HepG2 (cell line): ENCODE measurements around the gene GPR4. TPM values are rescaled to one million over a fixed set of nuclear protein-coding genes. Genes with fewer than 3 reads are reported as not detected.
A peak's percentile ranks its signal among the peaks of the same experiment; 100 is the strongest.

Source experiments
- AFF4 ChIP-seq: sonication (generic); formaldehyde crosslinking; IDR thresholded peaks from 2 replicates; pipeline ENCODE4 v1.4.0; 2020; ENCODE audit warnings: missing genetic modification reagents
- ARHGAP35 ChIP-seq: sonication (generic); formaldehyde crosslinking; IDR thresholded peaks from 2 replicates; pipeline ENCODE4 v1.9.0; 2022; ENCODE audit warnings: mild to moderate bottlenecking, inconsistent platforms, moderate library complexity, missing genetic modification reagents, borderline replicate concordance
- ATF4 ChIP-seq, 2 experiments: fragments of 450-650 bp in 1 of 2; sonication (generic) in 1 of 2; formaldehyde crosslinking; IDR thresholded peaks; 2 replicates each; pipeline versions ENCODE4 v1.5.0 to v1.8.0; 2020 to 2022; ENCODE audit warnings: mild to moderate bottlenecking in 1 of 2, missing genetic modification reagents in 1 of 2
- ATF7-NPFF ChIP-seq: sonication (generic); formaldehyde crosslinking; IDR thresholded peaks from 2 replicates; pipeline ENCODE4 v1.8.1; 2023; ENCODE audit warnings: mild to moderate bottlenecking, low read depth, missing genetic modification reagents, moderate library complexity
- DBP ChIP-seq: sonication (generic); formaldehyde crosslinking; IDR thresholded peaks from 2 replicates; pipeline ENCODE4 v1.4.0; 2020; ENCODE audit warnings: missing genetic modification reagents; ENCODE audit errors: not compliant biosample characterization
- HIVEP1 ChIP-seq: sonication (generic); formaldehyde crosslinking; IDR thresholded peaks from 2 replicates; pipeline ENCODE4 v1.4.0; 2020; ENCODE audit warnings: mild to moderate bottlenecking, missing genetic modification reagents
- MAZ ChIP-seq, 2 experiments: sonication (generic) in 1 of 2; formaldehyde crosslinking in 1 of 2; IDR thresholded peaks; 2 replicates each; pipeline versions ENCODE4 v1.5.0 to v1.6.1; 2012 to 2020; ENCODE audit warnings: low read depth in 2 of 2, mild to moderate bottlenecking in 2 of 2, borderline replicate concordance in 1 of 2, improper control_type of control experiment in 1 of 2, low read length in 1 of 2, missing genetic modification reagents in 1 of 2, moderate library complexity in 1 of 2
- MIXL1 ChIP-seq: IDR thresholded peaks from 2 replicates; pipeline ENCODE4 v1.6.1; 2016
- NCOR1 ChIP-seq: fragments of 200-600 bp; sonication (generic); IDR thresholded peaks from 2 replicates; pipeline ENCODE4 v1.7.0; 2017; ENCODE audit warnings: antibody characterized with exemption, low read length, borderline replicate concordance
- SETDB1 ChIP-seq: sonication (generic); formaldehyde crosslinking; IDR thresholded peaks from 2 replicates; pipeline ENCODE4 v1.5.1; 2020; ENCODE audit warnings: missing genetic modification reagents, mild to moderate bottlenecking, borderline replicate concordance
- ZFX ChIP-seq: sonication (generic); formaldehyde crosslinking; IDR thresholded peaks from 2 replicates; pipeline ENCODE4 v1.4.0; 2020; ENCODE audit warnings: mild to moderate bottlenecking, low read depth, missing genetic modification reagents, moderate library complexity
- ZGPAT ChIP-seq: IDR thresholded peaks from 2 replicates; pipeline ENCODE4 v1.6.1; 2016; ENCODE audit warnings: mild to moderate bottlenecking
- ZMYM2 ChIP-seq: sonication (generic); formaldehyde crosslinking; IDR thresholded peaks from 2 replicates; pipeline ENCODE4 v1.8.0; 2022; ENCODE audit warnings: mild to moderate bottlenecking, missing genetic modification reagents
- ZNF567 ChIP-seq: sonication (generic); formaldehyde crosslinking; IDR thresholded peaks from 2 replicates; pipeline ENCODE4 v1.8.1; 2023; ENCODE audit warnings: mild to moderate bottlenecking, missing genetic modification reagents, borderline replicate concordance
- ZNF768 ChIP-seq: sonication (generic); formaldehyde crosslinking; IDR thresholded peaks from 2 replicates; pipeline ENCODE4 v1.4.0; 2020; ENCODE audit warnings: missing genetic modification reagents
- ZNF83 ChIP-seq: sonication (generic); formaldehyde crosslinking; IDR thresholded peaks from 2 replicates; pipeline ENCODE4 v1.4.0; 2020; ENCODE audit warnings: missing genetic modification reagents, mild to moderate bottlenecking, borderline replicate concordance
- polyA plus RNA-seq, 8 experiments: library from polyadenylated mRNA; depleted of rRNA in 3 of 8; stranded (reverse) in 7 of 8; unstranded in 1 of 8; fragments of >200 nt; fragmentation: Illumina TruSeq in 4 of 8; extraction: Trizol in 4 of 8; gene quantifications; 2 replicates each; pipeline versions ENCODE4 v1.2.1 to v1.2.3, GENCODE V29; 2011 to 2016; ENCODE audit warnings: low read depth in 4 of 8, missing spikeins in 1 of 8, mixed read lengths in 1 of 8; ENCODE audit not compliant: insufficient read depth in 1 of 8
- total RNA-seq, 5 experiments: library from RNA; depleted of rRNA; stranded (reverse); fragments of >200 nt; fragmentation: Illumina TruSeq; extraction: Trizol; gene quantifications; 2 replicates each; pipeline ENCODE4 v1.2.3, GENCODE V29; 2016; ENCODE audit warnings: low read depth in 1 of 5

GPR4 gene
- total and polyA plus RNA-seq, 2 of the 13 experiments (the other 11 are each of a cell fraction or from before 2014, with no cell fraction given) = 0.15 TPM; not detected in 1

GRCh38 chr19:45641274-45642105, 39.5 kb upstream of the GPR4 start (continued):
- TF ChIP-seq MIXL1 (CRISPR knock-in tag) (0 out of 2 replicates have a peak, but pooled peaks have one; percentile 27), ARHGAP35 (no peak), ZNF567 (CRISPR knock-in tag) (no peak), ZFX (peak; percentile 45; the same call in 1 of the 2 replicates), ATF4 (CRISPR knock-in tag; IDR thresholded peaks at IDR 0.05) (0 out of 4 replicates have a peak, but pooled peaks of 1 of the 2 experiments have one; percentile 10), NCOR1 (no peak), ATF7-NPFF (CRISPR knock-in tag) (peak; percentile 76), ZNF83 (CRISPR knock-in tag) (0 out of 2 replicates have a peak, but pooled peaks have one; percentile 13), AFF4 (CRISPR knock-in tag) (no peak), ZGPAT (CRISPR knock-in tag) (peak; percentile 9; the same call in 1 of the 2 replicates), SETDB1 (peak; percentile 84; the same call in 1 of the 2 replicates), ZNF768 (no peak; the same call in 1 of the 2 replicates), ZMYM2 (CRISPR knock-in tag) (no peak), HIVEP1 (CRISPR knock-in tag) (no peak), DBP (CRISPR knock-in tag) (peak; percentile 10), MAZ (IDR thresholded peaks at IDR 0.05; ENCODE audit: borderline replicate concordance, low read depth, low read length) (no peak; the same call in 1 of the 2 replicates), MAZ (CRISPR knock-in tag; IDR thresholded peaks at IDR 0.05; ENCODE audit: low read depth) (0 out of 2 replicates have a peak, but pooled peaks have one; percentile 6)
